ENCODE measurements around the gene HIPK2.

Gene HIPK2

DNA sequence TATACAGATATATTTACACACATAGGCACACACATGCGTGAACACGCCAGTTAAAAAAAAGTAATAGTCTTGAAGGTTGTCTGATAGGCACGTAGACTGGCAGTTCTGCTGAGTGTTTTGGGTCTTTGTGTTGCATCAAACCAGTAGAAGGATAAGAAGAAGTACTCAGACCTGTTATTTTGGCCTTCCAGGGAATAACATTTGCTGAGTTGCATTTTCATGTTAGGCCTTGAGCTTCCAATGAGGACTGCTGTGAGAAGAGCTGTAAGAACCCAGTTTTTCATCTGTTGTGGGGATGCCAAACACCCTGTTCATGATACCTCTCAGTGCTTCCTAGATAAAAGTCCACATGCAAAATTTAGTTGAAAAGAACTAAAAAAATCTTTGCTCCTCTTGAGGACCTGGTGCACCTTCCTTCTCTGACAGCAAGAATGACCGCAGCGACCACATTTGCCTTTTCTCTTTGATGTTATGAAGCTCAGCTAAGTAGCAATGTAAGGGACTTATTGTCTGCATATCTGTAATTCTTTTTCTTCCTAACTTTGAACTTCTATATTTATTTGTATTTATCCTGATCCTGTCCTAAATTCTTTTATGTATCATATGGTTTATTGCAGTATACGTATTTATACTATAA is 27.2 kb downstream of the HIPK2 start:
- DNase-seq (ENCODE audit: low spot score) = no peak

DNA sequence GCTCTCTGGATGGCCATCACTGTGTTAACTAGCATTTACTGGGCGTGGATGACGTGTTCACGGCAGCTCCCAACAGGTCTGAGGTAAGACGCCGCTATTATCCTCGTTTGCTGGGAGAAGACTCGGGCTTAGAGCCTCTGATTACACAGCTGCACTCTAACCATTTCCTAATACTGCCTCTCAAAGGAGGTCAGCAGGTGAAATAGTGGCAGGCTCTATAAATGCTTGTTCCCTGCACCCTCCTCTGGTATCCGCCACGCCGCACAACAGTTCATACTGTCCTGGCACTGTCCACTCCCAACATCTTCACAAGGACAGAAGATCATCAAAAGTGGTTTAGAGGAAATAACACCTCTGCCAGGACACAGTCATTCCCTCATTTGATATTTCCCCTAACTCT is 28.3 kb downstream of the HIPK2 start:
- no peak for DNase-seq (ENCODE audit: low spot score)

GRCh38 chr7:139748941-139749340 is 28.9 kb downstream of the HIPK2 start:
- no peak for DNase-seq (ENCODE audit: low spot score)

- no peak for DNase-seq (ENCODE audit: low spot score)
Observed at GRCh38 chr7:139748373-139748765, 29.4 kb downstream of the HIPK2 start.

DNA sequence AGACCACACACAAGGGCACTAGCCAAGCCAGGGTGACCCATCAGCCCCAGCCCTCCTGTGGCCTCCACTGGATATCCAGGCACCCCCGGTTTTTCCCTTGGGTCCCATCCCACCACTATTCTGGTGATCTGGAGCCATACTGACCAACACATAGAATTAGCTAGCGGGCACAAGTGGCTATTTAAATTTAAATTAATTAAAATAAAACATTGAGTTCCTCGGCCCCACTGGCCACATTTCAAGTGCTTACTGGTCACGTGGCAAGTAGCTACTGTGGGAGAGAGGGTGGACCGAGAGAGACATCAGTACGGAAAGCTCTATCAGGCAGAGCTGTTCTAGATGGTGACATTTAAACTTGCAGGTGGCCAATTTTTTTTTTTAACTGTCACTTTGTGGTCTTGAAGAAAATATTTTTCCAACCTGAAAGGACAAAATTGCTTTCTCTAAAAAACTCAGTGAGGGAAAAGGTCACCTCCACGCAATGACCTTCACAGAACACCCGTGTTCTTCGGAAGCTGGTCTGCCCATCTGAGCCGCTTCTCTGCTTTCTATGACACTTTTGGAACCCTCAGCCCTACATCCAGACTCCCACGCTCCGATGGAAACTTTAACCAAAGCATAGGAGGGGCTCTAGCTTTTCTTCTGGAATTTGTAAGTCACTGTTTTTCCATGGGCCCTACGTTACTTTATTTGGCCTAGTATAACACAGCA is 30.0 kb downstream of the HIPK2 start:
- DNase-seq (ENCODE audit: low spot score) = no peak

GRCh38 chr7:139746652-139747051 is 31.1 kb downstream of the HIPK2 start:
- no peak for DNase-seq (ENCODE audit: low spot score)

- no peak for DNase-seq (ENCODE audit: low spot score)
Observed at GRCh38 chr7:139745678-139746143, 32.1 kb downstream of the HIPK2 start.

DNA sequence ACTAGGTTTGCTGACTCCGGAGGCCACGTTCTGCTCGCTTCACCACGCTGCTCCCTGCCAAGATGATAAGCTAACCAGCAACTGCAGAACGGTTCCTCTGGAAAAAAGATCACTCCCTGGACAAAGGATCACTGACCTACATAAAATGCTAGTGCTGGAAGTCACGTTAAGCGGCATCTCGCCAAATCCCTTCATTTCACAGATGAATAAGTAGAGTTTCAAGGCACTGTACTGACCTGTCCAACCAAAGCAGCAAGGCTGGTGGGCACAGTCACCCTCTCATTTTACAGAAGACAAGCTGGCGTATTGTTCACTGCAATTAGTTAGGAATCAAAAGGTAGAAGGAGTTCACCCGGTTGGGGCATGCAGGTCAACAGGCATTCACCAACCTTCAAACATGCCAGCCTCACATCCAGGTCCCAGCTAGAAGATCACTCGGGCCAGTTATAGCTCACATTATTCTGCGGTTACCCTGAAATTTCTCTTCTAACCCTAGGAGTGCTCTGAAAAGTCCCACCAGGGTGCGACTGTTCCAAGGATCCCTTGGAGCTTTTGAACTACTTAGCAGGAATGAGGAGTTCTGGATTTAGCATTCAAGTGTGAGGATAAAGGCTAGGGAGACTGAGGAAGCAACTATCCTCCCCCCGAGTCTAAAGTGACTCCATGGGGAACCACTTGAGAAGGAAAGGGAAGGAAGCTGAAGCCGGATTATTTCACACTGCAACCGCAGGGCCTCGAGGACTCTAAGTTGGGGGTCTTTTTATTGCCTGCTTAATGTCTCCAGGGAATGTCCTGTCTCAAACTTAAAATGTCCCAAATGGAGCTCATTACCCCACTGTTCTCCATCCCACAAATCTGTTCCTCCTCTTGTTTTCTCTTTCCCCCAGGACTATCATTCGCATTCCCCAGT is 32.8 kb downstream of the HIPK2 start:
- no peak for DNase-seq (ENCODE audit: low spot score)

DNA sequence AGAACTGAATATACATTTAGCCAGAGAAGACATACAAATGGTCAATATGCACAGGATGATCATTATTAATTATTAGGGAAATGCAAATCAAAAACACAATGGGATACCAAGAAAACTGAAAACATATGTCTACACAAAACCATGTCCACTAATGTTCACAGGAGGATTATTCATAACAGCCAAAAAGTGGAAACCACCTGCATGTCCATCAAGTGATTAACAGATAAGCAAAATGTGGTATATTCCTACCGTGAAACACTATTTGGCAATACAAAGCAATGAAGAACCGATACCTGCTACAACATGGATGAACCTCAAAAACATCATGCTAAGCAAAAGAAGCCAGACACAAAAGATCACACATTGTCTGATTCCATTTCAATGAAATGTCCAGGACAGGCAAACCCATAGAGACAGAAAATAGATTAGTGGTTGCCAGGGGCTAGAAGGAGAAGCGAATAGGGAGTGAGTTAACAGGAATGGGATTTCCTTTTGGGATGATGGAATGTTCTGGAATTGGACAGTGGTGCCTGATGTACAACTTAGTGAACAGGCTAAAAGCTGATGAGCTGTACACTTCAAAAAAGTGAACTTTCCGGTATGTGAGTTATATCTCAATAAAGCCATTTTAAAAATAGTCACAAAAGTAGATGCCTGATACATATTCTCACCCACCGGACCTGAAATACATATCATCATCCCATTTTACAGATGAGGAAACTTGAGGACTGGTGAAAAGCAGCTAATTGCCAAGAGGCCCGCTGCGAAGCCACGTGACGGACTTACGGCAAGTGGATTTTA is 33.6 kb downstream of the HIPK2 start:
- DNase-seq (ENCODE audit: low spot score) = no peak

DNA sequence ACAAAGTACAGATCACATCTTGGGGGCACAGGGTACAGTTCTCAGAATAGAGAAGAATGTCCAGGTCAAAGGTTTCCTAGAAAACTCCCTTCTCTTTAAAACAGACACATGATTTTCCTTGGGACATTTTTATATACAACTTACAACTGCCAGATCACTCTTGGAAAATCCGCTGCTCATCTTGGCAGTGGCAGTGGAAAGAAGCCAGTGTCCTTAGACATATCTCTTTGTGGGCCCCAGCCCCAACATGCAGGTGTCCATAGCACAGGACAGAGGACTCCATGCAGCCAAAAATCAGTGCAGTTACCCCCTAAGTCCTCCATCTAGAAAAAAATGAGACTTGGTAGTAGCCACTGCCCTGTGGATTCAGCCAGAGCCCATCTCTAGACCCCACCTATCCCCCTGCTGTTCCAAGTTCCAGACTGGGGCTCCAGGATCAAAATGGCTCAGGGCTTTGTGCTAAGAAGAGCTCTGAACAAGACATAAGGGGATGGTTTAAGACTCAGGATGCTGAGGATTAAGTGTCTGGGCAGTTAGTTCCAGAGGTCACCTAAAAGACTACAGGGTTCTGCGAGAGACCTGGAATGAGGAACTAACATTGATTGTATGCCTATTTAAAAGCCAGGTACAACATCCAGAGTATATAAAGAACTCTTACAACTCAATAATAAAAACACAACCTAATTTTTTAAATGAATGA is 34.4 kb downstream of the HIPK2 start:
- no peak for DNase-seq (ENCODE audit: low spot score)

DNA sequence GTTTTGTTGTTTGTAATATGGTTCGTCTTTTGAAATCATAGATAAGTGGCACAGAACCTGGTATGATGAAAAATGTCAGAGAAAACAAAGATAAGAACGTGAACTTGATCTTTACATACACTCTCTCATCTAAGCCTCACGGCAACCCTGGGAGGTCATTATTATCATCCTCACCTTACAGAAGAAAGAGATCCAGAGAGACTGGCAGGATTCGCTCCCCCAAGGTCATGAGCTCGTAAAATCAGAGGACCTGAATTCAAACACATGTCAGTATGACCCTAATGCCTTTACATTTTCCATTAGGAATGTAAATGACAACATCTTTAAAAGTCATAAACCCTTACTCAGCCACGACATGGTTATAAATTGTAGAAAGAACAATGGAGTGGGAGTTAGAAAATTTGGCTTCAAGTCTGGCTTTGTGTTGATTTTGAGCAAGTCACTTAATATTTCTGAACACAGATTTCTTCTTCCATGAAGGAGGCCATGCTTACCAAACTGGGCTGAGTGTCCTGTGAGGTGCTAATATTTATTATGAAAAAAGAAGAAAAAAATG is 35.9 kb downstream of the HIPK2 start:
- no peak for DNase-seq (ENCODE audit: low spot score)

GRCh38 chr7:139741239-139741638 is 36.6 kb downstream of the HIPK2 start:
- no peak for DNase-seq (ENCODE audit: low spot score)

- DNase-seq (ENCODE audit: low spot score) = no peak
Observed at GRCh38 chr7:139739863-139740597, 37.8 kb downstream of the HIPK2 start.

- DNase-seq (ENCODE audit: low spot score) = no peak
Observed at GRCh38 chr7:139738772-139739171, 39.0 kb downstream of the HIPK2 start.

DNA sequence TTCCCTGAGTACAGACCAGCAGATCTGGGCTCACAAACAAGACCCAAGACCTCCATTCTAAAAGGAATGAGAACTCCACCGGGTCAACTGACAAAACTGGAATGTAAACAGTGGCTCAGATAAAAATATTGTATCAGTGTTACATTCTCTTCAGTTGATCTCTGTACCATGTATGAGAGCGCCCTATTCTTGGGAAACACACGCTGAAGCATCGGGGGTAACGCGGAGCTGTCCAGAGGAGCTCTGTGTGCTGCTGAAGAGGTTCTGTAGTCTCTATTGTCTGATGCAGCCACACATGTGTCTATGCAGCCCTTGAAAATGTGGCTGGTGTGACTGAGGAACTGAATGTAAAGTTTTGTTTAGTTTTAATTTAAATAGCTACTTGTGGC is 39.7 kb downstream of the HIPK2 start:
- no peak for DNase-seq (ENCODE audit: low spot score)

- DNase-seq (ENCODE audit: low spot score) = no peak
Observed at GRCh38 chr7:139737221-139738100, 40.3 kb downstream of the HIPK2 start.

- no peak for DNase-seq (ENCODE audit: low spot score)
Observed at GRCh38 chr7:139735912-139736595, 41.7 kb downstream of the HIPK2 start.

DNA sequence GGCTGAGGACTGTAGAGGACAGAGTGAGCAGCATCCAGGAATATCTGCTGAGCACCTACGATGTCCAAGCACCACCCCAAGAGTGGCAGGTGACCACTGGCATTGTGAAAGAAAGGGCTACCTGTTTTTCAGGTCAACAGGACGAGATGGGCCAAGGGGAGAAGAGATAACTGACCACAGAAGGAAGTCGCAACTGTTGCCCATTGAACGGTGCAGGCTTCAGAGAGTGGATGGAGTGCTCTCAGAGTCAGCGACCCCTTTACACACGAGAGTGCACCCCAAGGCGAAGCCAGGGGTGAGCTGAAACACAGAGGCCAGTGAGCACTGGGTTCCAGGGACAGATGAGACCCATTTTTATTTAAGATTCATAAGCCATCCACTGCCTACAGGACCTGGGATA is 42.3 kb downstream of the HIPK2 start:
- no peak for DNase-seq (ENCODE audit: low spot score)

DNA sequence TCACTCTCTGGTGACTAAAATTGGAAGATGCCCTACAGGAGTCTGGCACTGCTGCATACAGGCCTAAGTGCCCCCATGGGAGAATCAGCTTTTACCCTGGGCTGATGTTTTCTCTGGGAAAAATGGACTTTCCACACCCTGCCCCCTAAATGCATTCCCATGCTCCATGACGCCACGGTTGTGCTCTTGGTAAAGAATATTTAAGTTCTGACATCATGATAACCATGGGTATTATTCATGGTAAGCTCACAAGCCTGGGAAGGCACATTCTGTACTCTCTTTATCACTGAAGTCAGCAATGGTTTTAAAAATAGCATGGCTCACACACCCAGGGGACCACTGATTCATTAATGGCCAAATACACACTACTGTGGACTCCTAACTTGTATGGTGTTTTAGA is 43.4 kb downstream of the HIPK2 start:
- DNase-seq (ENCODE audit: low spot score) = no peak

Measured in COLO829 (cell line).